HEK293 (cell line): ENCODE results near the gene MRPS2.

ENCODE experiments used
- CTCF ChIA-PET: fragments of 350-600 bp; formaldehyde crosslinking; extraction: SDS; loops from one replicate; lab custom pipeline; 2021; ENCODE audit warnings: antibody characterized with exemption; lab: Yijun Ruan, JAX
- POLR2A ChIA-PET: fragments of 300-600 bp; formaldehyde crosslinking; extraction: SDS; loops from one replicate; lab custom pipeline; 2020; ENCODE audit warnings: antibody characterized with exemption, inconsistent platforms; lab: Yijun Ruan, JAX
- H3K27ac ChIP-seq: fragments of 200-500 bp; sonication (Bioruptor generic); 2 replicates; pipeline ENCODE4 v1.5.1; 2014; ENCODE audit warnings: low read depth, low read length, control low read depth, inconsistent platforms; ENCODE audit errors: extremely low read depth
- H3K36me3 ChIP-seq, 2 experiments: fragments of 200-500 bp in 1 of 2; sonication (Bioruptor generic) in 1 of 2; 1 replicate in 1 of 2; 2 replicates in 1 of 2; pipeline ENCODE4 v1.5.1; 2014 to 2017; ENCODE audit warnings: inconsistent platforms in 2 of 2, low read length in 2 of 2; ENCODE audit not compliant: control insufficient read depth in 2 of 2, insufficient read depth in 1 of 2
- H3K4me1 ChIP-seq: fragments of 200-500 bp; sonication (Bioruptor generic); 2 replicates; pipeline ENCODE4 v1.5.1; 2014; ENCODE audit warnings: mild to moderate bottlenecking, low read length, inconsistent platforms; ENCODE audit not compliant: control insufficient read depth, insufficient read depth
- H3K4me3 ChIP-seq: 2 replicates; pipeline ENCODE4 v1.5.1; 2011; ENCODE audit warnings: low read depth, mild to moderate bottlenecking, control low read depth, low read length, moderate library complexity
- H3K9me3 ChIP-seq: fragments of 200-500 bp; sonication (Bioruptor generic); 2 replicates; pipeline ENCODE4 v1.5.1; 2014; ENCODE audit warnings: low read depth, low read length, inconsistent platforms; ENCODE audit not compliant: control insufficient read depth, insufficient read depth
- EGR2 ChIP-seq: fragments of 450-650 bp; formaldehyde crosslinking; IDR thresholded peaks from 2 replicates; pipeline ENCODE4 v1.5.1; 2016; ENCODE audit warnings: low read depth, missing biosample characterization, missing genetic modification characterization
- KLF1 ChIP-seq: fragments of 450-650 bp; formaldehyde crosslinking; IDR thresholded peaks from 2 replicates; pipeline ENCODE4 v1.5.1; 2016; ENCODE audit warnings: missing biosample characterization, missing genetic modification characterization
- KLF16 ChIP-seq: fragments of 450-650 bp; formaldehyde crosslinking; IDR thresholded peaks from 2 replicates; pipeline ENCODE4 v1.5.1; 2017; ENCODE audit warnings: missing biosample characterization, missing genetic modification characterization
- MYNN ChIP-seq: fragments of 450-650 bp; formaldehyde crosslinking; IDR thresholded peaks from 2 replicates; pipeline ENCODE4 v1.5.1; 2016; ENCODE audit warnings: missing biosample characterization, missing genetic modification characterization, borderline replicate concordance
- PATZ1 ChIP-seq: fragments of 450-650 bp; formaldehyde crosslinking; IDR thresholded peaks from 2 replicates; pipeline ENCODE4 v1.5.1; 2016; ENCODE audit warnings: missing biosample characterization, missing genetic modification characterization
- ZBTB20 ChIP-seq: fragments of 450-650 bp; formaldehyde crosslinking; IDR thresholded peaks from 2 replicates; pipeline ENCODE4 v1.5.1; 2016; ENCODE audit warnings: missing biosample characterization, missing genetic modification characterization
- ZFHX2 ChIP-seq: fragments of 450-650 bp; formaldehyde crosslinking; conservative IDR thresholded peaks from 2 replicates; pipeline ENCODE4 v1.5.1; 2016; ENCODE audit warnings: missing biosample characterization, missing genetic modification characterization
- ZNF114 ChIP-seq: fragments of 450-650 bp; formaldehyde crosslinking; IDR thresholded peaks from 2 replicates; pipeline ENCODE4 v1.5.0; 2017; ENCODE audit warnings: missing biosample characterization, missing genetic modification characterization
- ZNF175 ChIP-seq: fragments of 450-650 bp; formaldehyde crosslinking; IDR thresholded peaks from 2 replicates; pipeline ENCODE4 v1.5.1; 2016; ENCODE audit warnings: missing biosample characterization, missing genetic modification characterization
- ZNF18 ChIP-seq: fragments of 450-650 bp; formaldehyde crosslinking; IDR thresholded peaks from 2 replicates; pipeline ENCODE4 v1.5.1; 2016; ENCODE audit warnings: missing biosample characterization, missing genetic modification characterization
- ZNF292 ChIP-seq: fragments of 450-650 bp; formaldehyde crosslinking; IDR thresholded peaks from 2 replicates; pipeline ENCODE4 v1.5.1; 2016; ENCODE audit warnings: low read depth, missing biosample characterization, missing genetic modification characterization, borderline replicate concordance
- ZNF391 ChIP-seq: fragments of 450-650 bp; formaldehyde crosslinking; IDR thresholded peaks from 2 replicates; pipeline ENCODE4 v1.5.1; 2016; ENCODE audit warnings: low read depth, missing biosample characterization, missing genetic modification characterization, borderline replicate concordance
- ZNF426 ChIP-seq: fragments of 450-650 bp; formaldehyde crosslinking; IDR thresholded peaks from 2 replicates; pipeline ENCODE4 v1.5.1; 2017; ENCODE audit warnings: missing biosample characterization, missing genetic modification characterization, mild to moderate bottlenecking, inconsistent platforms, moderate library complexity
- ZNF549 ChIP-seq: fragments of 450-650 bp; IDR thresholded peaks from 2 replicates; pipeline ENCODE4 v1.5.1; 2018; ENCODE audit warnings: missing biosample characterization, missing genetic modification characterization, mild to moderate bottlenecking, inconsistent platforms, moderate library complexity
- ZNF596 ChIP-seq: fragments of 450-650 bp; IDR thresholded peaks from 2 replicates; pipeline ENCODE4 v1.5.0; 2018; ENCODE audit warnings: missing biosample characterization, mild to moderate bottlenecking, missing genetic modification characterization, moderate library complexity
- ZNF747 ChIP-seq: fragments of 450-650 bp; formaldehyde crosslinking; IDR thresholded peaks from 2 replicates; pipeline ENCODE4 v1.5.1; 2016; ENCODE audit warnings: missing biosample characterization, missing genetic modification characterization
- ZNF791 ChIP-seq: fragments of 450-650 bp; formaldehyde crosslinking; IDR thresholded peaks from 2 replicates; pipeline ENCODE4 v1.5.1; 2016; ENCODE audit warnings: missing biosample characterization, missing genetic modification characterization
- ZNF837 ChIP-seq: fragments of 450-650 bp; formaldehyde crosslinking; IDR thresholded peaks from 2 replicates; pipeline ENCODE4 v1.5.1; 2016; ENCODE audit warnings: missing biosample characterization, missing genetic modification characterization
- TF ChIP-seq, protein P1 (sequence below): fragments of 450-650 bp; formaldehyde crosslinking; IDR thresholded peaks from 2 replicates; pipeline ENCODE4 v1.5.1; 2016; ENCODE audit warnings: missing biosample characterization, missing genetic modification characterization
- TF ChIP-seq, protein P2 (sequence below): fragments of 450-650 bp; formaldehyde crosslinking; IDR thresholded peaks from 2 replicates; pipeline ENCODE4 v1.5.1; 2016; ENCODE audit warnings: missing biosample characterization, missing genetic modification characterization
- TF ChIP-seq, protein P3 (sequence below): fragments of 450-650 bp; formaldehyde crosslinking; IDR thresholded peaks from 2 replicates; pipeline ENCODE4 v1.5.0; 2017; ENCODE audit warnings: missing biosample characterization, missing genetic modification characterization, borderline replicate concordance

MRPS2 gene

GRCh38 chr9:135552021-135552697 lies 51.7 kb downstream of the MRPS2 start:
- ChIA-PET CTCF (interaction anchor here (0.6 to 0.7 kb wide), 3 partner anchors 46 to 469 kb away, joined by 3 to 4 read pairs (median 3); no protein-coding TSS in a partner anchor), POLR2A (interaction anchor here (0.7 kb wide), 1 partner anchor 61 kb away, joined by 3 read pairs; no protein-coding TSS in a partner anchor)
- Histone ChIP-seq H3K27ac (no peak overlapping the region), H3K4me1 (no peaks in the 10 kb centered on the region), H3K4me3 (no peak overlapping the region), H3K9me3 (no peaks in the 10 kb centered on the region), H3K36me3 (no peaks in the 10 kb centered on the region)
- TF ChIP-seq ZBTB20 (tag by site-specific recombination): no peak
- no peak for TF ChIP-seq ZNF114
- TF ChIP-seq ZNF391 (tag by site-specific recombination): no peak
- no peak for TF ChIP-seq ZNF747
- no peak for TF ChIP-seq ZNF791 (tag by site-specific recombination)
- TF ChIP-seq ZNF292 (tag by site-specific recombination): no peak
- TF ChIP-seq ZNF175 (tag by site-specific recombination): no peak
- TF ChIP-seq, protein P1, sequence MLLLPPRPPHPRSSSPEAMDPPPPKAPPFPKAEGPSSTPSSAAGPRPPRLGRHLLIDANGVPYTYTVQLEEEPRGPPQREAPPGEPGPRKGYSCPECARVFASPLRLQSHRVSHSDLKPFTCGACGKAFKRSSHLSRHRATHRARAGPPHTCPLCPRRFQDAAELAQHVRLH (tag by site-specific recombination): no peak
- no peak for TF ChIP-seq MYNN
- TF ChIP-seq ZNF18: no peak
- no peak for TF ChIP-seq ZNF426 (tag by site-specific recombination)
- TF ChIP-seq KLF16 (tag by site-specific recombination): no peak
- TF ChIP-seq, protein P2, sequence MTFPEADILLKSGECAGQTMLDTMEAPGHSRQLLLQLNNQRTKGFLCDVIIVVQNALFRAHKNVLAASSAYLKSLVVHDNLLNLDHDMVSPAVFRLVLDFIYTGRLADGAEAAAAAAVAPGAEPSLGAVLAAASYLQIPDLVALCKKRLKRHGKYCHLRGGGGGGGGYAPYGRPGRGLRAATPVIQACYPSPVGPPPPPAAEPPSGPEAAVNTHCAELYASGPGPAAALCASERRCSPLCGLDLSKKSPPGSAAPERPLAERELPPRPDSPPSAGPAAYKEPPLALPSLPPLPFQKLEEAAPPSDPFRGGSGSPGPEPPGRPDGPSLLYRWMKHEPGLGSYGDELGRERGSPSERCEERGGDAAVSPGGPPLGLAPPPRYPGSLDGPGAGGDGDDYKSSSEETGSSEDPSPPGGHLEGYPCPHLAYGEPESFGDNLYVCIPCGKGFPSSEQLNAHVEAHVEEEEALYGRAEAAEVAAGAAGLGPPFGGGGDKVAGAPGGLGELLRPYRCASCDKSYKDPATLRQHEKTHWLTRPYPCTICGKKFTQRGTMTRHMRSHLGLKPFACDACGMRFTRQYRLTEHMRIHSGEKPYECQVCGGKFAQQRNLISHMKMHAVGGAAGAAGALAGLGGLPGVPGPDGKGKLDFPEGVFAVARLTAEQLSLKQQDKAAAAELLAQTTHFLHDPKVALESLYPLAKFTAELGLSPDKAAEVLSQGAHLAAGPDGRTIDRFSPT (tag by site-specific recombination): no peak
- no peak for TF ChIP-seq ZNF596 (tag by site-specific recombination)
- no peak for TF ChIP-seq ZNF837 (tag by site-specific recombination)
- no peak for TF ChIP-seq ZNF549 (tag by site-specific recombination)
- TF ChIP-seq, protein P3, sequence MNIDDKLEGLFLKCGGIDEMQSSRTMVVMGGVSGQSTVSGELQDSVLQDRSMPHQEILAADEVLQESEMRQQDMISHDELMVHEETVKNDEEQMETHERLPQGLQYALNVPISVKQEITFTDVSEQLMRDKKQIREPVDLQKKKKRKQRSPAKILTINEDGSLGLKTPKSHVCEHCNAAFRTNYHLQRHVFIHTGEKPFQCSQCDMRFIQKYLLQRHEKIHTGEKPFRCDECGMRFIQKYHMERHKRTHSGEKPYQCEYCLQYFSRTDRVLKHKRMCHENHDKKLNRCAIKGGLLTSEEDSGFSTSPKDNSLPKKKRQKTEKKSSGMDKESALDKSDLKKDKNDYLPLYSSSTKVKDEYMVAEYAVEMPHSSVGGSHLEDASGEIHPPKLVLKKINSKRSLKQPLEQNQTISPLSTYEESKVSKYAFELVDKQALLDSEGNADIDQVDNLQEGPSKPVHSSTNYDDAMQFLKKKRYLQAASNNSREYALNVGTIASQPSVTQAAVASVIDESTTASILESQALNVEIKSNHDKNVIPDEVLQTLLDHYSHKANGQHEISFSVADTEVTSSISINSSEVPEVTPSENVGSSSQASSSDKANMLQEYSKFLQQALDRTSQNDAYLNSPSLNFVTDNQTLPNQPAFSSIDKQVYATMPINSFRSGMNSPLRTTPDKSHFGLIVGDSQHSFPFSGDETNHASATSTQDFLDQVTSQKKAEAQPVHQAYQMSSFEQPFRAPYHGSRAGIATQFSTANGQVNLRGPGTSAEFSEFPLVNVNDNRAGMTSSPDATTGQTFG: no peak

DNA sequence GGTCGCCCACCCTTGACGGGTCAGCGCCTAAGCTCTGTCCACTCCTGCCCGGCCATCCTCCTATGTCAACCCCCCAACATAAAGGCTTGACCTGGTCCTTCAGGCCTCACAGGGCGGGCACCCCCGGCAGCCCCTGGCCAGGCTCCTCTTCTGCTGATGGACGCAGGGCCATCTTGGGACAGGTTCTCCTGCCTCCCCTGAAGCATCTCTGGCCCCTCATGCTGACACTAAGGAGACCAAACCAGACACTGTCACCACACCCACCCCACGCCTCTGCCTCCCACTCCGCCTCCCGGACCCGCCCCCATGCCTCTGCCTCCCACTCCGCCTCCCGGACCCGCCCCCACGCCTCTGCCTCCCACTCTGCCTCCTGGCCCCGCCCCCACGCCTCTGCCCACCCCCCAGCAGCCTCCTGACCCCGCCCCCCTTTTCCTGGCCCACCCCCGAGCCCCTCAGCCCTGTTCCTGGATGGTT lies 52.3 kb downstream of the MRPS2 start:
- no peaks in the 10 kb centered on the region for H3K9me3 ChIP-seq
- H3K4me1 ChIP-seq: no peaks in the 10 kb centered on the region
- no peak overlapping the region for H3K27ac ChIP-seq
- H3K4me3 ChIP-seq: no peak overlapping the region
- ChIA-PET CTCF (interaction anchor here (0.6 kb wide), 2 partner anchors 13 to 289 kb away, joined by 4 read pairs; no protein-coding TSS in a partner anchor), POLR2A (no interaction called here)
- TF ChIP-seq ZFHX2 (tag by site-specific recombination): peak; percentile 75
- peak; percentile 63; the same call in 1 of the 2 replicates for TF ChIP-seq EGR2
- peak; percentile 57; the same call in 1 of the 2 replicates for TF ChIP-seq KLF1 (tag by site-specific recombination)
- no peak for TF ChIP-seq PATZ1 (tag by site-specific recombination)
- H3K36me3 ChIP-seq: no peaks in the 10 kb centered on the region
